ENCODE results near the gene TBC1D9B.

TBC1D9B gene

DNA sequence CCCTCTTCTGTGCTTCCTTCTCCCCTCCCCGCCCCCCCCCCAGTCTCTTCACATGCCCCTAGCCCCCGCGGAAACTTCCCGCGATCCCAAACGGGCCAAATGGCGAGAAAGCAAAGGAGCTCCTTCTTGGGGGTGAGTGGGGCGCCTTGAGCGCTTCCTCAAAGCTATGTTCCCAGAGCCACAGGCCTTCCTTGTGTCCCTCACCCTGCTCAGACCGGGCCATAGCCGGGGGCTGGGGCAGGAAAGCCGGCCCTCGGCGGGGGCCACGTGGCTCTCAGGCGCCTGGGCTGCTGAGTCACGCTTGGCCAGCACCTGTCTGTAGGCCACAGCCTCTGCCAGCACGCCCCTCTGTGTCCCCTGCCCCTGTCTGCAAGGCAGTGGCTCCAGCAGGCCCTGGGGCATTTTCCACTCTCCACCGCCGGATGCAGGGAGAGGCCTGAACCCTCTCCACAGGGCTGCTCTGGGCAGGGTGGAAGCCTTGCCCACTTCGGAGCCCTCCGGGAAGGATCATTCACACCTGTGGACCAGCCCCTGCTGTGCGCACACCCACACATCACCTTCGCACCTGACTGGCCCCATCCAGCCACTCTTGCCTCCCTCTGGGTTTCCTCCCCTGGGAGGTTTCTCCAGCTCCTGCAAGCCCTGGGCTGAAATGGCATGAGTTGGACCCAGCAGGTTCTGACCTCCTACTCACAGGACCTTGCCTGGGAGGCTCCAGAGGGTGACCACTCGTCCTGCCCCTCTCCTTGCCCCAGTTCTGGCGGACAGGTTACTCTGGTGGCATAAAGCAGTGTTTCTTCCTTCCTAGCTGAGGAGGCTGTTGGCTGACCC is 88.2 kb downstream of the TBC1D9B start:
- no peak for DNase-seq

DNA sequence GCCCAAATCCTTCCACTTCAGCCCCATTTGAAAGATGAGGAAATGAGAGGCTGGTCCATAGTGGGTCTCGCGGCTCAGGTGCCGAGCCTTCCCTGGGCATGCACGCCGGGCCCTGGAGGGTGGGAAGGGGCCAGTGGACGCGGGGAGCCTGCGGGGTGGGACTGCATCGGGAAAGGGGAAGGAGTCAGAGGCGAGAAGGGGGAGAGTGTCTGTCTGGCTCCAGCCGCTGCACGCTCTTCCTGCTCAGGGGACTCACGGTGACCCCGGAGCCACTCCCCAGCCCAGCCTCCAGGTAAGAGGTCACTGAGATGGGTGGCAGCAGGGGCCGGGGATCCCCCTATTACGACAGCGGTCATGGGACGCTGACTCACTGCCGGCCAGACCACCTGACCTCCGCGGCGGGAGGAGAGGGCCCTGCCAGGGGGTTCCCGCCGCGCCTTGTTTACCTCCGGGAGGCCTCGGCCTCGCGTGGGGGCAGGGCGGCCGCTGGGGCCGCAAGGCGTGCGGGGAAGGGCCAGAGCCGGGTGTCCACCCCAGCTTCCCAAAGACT is 88.9 kb downstream of the TBC1D9B start:
- peak; percentile 90 for DNase-seq

DNA sequence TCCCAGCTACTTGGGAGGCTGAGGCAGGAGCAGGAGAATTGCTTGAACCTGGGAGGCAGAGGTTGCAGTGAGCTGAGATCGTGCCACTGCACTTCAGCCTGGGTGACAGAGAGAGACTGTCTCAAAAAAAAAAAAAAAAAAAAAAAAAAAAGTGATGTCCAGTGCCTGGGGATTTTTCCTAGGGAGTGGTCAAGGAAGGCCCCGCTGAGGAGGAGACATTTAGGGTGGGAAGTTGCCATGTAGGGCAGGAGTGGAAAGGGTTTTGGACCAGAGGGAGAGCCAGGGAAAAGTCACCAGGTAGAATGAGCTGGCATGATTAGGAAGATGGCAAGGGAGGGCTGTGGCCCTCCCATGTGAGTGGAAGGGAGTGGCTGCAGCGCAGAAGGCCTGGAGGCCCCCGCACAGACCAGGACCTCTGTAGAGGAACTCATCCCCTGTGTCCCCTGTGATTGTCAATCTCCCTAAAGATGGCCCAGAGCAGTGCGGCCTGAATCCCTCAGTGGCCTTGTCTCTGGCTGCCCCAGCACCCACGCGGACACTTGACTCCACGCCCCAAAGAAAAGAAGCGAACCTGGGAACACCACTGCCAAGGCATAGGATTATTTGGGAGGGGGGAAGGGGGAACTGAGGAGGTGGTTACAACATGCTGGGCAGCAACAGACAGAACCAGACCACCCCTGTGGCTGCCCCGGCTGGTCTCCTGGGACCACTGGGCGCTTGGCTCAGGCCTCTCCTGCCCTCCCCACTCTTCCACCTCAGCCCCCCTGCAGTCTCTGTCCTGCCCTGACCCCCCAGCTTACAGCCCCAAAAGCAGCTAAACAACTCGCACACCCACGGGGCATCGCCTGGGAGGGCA is 89.6 kb downstream of the TBC1D9B start:
- DNase-seq: no peak

DNA sequence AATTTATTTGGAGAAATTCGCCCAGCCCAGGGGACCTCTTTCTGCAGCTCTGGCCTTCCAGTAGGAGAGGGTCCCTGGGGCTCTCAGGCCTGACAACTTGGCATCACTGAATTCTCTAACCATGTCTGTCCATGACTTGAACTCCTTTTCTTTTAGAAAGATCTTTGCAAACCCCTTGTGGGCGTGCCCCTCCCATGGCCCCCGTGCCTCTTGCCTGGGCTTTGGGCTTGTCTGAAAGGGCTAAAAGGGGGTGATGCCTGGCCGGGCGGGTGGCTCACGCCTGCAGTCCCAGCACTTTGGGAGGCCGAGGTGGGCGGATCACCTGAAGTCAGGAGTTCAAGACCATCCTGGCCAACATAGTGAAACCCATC is 90.2 kb downstream of the TBC1D9B start:
- DNase-seq: no peak

DNA sequence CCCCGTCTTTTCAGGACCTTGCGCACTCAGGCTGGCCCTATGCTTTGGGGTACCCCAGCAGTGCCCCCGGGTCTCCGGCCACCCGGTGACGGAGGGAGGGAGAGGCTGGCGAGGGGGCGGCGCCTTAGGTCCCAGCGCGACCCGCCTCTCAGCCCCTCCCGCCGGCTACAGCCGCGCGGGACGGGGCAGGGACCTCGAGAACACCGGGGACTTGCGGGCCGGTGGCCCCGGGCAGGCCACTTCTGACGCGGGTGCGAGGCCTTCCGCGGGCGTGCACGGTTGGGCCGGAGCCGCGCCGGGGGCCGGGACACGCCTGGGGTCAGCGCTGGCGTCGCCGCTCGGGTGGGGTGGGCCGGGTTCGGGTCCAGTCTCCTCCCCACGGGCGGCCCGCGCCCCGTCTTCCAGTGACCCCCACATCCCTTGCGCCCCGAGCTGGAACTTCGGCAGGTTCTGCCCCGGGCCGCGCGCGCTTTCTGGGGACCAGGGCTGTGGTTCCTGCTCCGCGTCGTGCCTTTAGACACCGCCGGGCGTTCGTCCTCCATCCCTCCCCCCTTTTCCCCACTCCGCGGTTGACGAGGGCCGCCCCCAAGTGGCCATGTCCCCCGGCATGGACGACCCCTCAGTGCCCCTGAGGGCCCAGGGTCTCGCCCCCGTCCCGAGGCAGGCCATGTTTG is 90.8 kb downstream of the TBC1D9B start:
- DNase-seq: no peak

DNA sequence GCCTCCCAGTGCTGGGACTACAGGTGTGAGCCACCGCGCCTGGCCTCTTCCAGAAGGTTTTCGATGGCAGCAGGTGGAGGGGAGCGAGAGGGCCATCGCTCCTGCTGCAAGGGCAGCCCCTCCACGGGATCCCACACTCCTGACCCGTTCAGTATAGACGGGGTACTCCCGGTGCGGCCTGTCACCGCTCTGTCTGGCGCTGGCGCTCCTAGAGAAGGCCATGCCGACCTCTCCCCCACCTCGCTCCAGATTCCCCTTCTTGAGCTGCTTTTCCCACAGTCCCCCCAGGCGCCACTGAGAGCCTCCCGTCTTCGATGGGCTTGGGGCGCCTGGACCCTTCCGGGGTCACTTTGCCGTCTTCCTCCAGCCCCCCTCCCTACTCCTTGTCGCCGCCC is 91.3 kb downstream of the TBC1D9B start:
- no peak for DNase-seq

DNA sequence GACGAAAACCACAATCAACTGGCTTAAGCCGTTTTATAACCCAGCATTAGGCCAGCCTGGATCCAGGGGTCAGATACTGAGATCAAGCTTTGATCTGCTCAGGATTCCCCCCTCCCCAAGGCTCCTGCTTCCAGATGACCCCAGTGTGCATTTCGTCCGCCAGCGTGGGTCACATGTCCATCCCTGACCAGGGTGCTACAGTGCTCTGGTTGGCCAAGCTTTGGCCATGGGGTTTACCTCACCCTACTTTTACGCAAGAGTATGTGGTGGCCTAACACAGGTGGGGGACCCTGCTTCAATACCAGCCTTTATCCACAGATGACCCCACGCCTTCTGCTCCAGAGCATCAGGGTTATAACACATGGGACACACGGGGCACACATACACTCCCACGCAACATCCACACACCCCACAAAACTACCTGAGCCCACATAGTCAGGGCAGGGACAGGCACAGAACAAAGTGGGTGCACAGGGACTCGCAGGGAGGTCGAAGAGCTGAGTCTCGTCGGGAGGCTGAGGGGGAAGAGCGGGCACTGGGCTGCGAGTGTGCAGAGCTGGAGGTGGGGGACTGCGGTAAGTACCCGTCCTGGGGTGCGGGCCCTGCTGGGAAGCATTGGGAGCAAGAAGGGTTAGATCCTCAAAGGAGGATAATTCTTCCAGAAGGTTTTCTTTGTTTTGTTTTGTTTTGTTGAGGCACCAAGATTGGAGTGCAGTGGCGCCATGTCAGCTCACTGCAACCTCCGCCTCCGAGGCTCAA is 92.0 kb downstream of the TBC1D9B start:
- no peak for DNase-seq

DNA sequence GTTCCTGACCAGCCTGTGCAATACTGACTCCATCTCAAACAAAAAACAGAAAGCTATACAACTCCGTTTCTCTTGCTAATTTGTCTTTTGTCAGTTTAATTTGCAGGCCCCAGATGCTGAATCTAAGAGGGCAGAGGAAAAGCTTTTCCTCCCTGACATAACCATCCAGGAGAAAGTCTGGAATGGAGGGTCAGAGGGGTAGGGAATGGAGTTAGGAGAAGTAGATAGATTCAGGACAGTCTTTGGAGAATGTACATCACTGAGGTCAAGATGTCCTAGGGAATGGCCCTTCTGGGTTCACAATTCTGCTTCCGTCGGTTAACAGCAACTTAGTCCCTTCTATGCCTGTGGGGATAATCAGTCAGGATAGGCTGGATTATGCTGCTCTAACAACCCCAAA is 93.6 kb downstream of the TBC1D9B start:
- no peak for DNase-seq

DNA sequence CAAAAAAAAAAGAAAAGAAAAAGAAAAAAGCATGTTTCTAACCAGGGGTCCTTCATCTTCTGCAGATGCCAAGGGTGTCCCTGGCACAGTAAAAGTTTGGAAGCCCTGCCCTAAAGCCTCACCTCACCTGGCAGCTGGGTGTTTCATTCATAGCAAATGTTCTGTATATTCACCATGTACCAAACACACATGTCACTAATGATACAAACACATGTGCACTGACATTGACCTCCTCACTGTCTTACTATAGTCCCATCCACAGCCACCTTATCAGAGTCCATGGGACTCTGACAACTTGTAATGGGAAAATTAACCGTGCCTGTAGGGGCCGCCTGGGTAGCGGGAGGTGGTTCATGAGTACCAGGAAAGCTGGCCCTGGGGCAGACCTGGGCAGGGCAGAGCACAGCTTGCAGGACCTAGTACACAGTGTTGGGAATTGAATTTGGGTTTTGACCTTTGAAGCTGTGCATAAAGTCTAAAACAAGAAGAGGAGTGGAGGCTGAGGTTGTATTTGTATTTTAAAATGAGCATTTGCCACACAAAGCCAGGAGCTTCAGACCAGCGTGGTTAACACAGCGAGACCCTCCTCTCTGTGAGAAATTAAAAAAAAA is 94.6 kb downstream of the TBC1D9B start:
- DNase-seq: no peak

DNA sequence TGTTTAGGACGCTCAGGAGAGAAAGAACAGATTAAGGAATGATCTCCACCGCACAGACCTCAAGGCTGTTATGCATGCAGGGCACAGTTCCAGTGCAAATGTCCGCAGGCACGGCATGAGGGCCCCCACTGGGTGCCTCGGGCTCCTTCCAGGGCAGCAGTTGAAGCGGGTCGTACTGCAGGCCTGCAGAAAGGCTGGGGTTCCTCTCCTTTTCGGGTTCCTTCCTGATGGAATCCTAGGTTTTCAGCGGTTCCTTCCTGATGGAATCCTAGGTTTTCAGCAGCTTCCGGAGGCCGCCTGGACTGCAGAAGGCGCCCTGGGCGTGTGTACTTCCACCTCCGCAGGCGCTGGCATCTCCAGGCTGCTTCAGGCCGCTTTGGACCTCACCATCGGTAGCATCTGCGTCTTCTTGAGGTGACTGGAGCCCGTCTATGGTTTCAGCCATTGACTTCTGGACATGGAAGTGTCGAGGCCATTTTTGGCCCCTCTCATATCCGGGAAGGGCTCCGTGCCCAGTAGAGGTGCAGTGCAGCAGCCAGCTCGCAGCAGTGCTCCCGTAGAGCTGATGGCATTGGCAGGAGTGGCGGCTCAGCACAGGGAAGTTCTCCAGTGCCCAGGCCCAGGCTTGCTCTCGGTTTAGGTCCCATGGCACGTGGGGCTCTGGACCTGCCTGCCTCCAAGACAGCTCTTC is 95.4 kb downstream of the TBC1D9B start:
- DNase-seq: no peak

Data from left hindlimb (tissue), 1 donor.